Measurements from ENCODE around the gene WFDC2. TPM values are rescaled to one million over a fixed set of nuclear protein-coding genes. Genes with fewer than 3 reads are reported as not detected.

WFDC2 gene
- total and polyA plus RNA-seq, 2 of the 13 experiments (the other 11 are each of a cell fraction or from before 2014, with no cell fraction given) = 0.33 TPM; not detected in 1

DNA sequence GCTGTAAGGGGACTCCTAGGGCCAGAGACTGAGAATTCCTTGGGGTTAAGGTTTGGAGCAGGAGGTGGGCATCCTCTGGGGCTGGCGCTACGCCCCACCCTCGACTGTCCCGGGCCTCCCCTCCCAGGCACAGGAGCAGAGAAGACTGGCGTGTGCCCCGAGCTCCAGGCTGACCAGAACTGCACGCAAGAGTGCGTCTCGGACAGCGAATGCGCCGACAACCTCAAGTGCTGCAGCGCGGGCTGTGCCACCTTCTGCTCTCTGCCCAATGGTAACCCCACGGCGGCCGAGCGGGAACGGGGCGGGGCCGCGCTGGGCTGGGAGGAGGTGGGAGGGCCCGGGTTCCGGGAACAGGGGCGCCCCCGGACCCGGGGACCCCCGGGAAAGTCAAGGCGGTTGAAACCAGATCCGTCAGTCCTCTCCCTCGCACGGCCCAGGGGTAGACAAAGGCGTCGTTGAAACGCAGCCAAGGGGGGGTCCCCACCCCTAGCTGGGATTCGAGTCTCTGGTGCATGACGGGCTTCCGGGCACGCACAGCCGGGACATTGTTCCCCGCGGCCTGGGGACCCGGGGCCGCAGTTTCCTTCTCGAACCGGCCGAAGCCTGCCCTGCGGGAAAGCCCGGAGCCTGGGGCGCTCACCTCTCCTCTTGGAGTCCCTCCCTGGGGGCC lies 844 bp downstream of the WFDC2 start (continued):
- TF ChIP-seq, protein P1, sequence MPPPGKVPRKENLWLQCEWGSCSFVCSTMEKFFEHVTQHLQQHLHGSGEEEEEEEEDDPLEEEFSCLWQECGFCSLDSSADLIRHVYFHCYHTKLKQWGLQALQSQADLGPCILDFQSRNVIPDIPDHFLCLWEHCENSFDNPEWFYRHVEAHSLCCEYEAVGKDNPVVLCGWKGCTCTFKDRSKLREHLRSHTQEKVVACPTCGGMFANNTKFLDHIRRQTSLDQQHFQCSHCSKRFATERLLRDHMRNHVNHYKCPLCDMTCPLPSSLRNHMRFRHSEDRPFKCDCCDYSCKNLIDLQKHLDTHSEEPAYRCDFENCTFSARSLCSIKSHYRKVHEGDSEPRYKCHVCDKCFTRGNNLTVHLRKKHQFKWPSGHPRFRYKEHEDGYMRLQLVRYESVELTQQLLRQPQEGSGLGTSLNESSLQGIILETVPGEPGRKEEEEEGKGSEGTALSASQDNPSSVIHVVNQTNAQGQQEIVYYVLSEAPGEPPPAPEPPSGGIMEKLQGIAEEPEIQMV (CRISPR knock-in tag; IDR thresholded peaks at IDR 0.05; ENCODE audit: low read depth) = no peak
- TF ChIP-seq SNAI1 (CRISPR knock-in tag; IDR thresholded peaks at IDR 0.05; ENCODE audit: borderline replicate concordance) (no peak), ATF1 (CRISPR knock-in tag; IDR thresholded peaks at IDR 0.05) (no peak), ELF3 (CRISPR knock-in tag; IDR thresholded peaks at IDR 0.05) (0 out of 2 replicates have a peak, but pooled peaks have one; percentile 13), HOXA7 (CRISPR knock-in tag; IDR thresholded peaks at IDR 0.05) (no peak), NFE2L1 (CRISPR knock-in tag; IDR thresholded peaks at IDR 0.05; ENCODE audit: borderline replicate concordance) (no peak), HNRNPH1 (optimal IDR thresholded peaks at IDR 0.05; ENCODE audit: low read depth, low read length) (no peak), ZNF160 (CRISPR knock-in tag; IDR thresholded peaks at IDR 0.05) (no peak), ERF (CRISPR knock-in tag; IDR thresholded peaks at IDR 0.05) (no peak), ZNF619 (CRISPR knock-in tag; IDR thresholded peaks at IDR 0.05) (no peak), ZNF44 (CRISPR knock-in tag; IDR thresholded peaks at IDR 0.05) (no peak), ISX (CRISPR knock-in tag; conservative IDR thresholded peaks at IDR 0.05) (no peak), JARID2 (CRISPR knock-in tag; IDR thresholded peaks at IDR 0.05; ENCODE audit: insufficient replicate concordance) (no peak), MED1 (CRISPR knock-in tag; IDR thresholded peaks at IDR 0.05) (no peak), ZNF350 (CRISPR knock-in tag; IDR thresholded peaks at IDR 0.05; ENCODE audit: borderline replicate concordance, low read depth) (no peak), ZNF382 (CRISPR knock-in tag; IDR thresholded peaks at IDR 0.05; ENCODE audit: borderline replicate concordance) (no peak), ZNF773 (CRISPR knock-in tag; IDR thresholded peaks at IDR 0.05; ENCODE audit: borderline replicate concordance) (no peak), ATF7 (IDR thresholded peaks at IDR 0.05) (no peak), ATF7 (CRISPR knock-in tag; IDR thresholded peaks at IDR 0.05) (no peak), ZBTB7B (CRISPR knock-in tag; IDR thresholded peaks at IDR 0.05) (0 out of 2 replicates have a peak, but pooled peaks have one; percentile 15), ARHGAP35 (CRISPR knock-in tag; IDR thresholded peaks at IDR 0.05; ENCODE audit: borderline replicate concordance) (peak; percentile 72; the same call in 1 of the 2 replicates)
- TF ChIP-seq, protein P2, sequence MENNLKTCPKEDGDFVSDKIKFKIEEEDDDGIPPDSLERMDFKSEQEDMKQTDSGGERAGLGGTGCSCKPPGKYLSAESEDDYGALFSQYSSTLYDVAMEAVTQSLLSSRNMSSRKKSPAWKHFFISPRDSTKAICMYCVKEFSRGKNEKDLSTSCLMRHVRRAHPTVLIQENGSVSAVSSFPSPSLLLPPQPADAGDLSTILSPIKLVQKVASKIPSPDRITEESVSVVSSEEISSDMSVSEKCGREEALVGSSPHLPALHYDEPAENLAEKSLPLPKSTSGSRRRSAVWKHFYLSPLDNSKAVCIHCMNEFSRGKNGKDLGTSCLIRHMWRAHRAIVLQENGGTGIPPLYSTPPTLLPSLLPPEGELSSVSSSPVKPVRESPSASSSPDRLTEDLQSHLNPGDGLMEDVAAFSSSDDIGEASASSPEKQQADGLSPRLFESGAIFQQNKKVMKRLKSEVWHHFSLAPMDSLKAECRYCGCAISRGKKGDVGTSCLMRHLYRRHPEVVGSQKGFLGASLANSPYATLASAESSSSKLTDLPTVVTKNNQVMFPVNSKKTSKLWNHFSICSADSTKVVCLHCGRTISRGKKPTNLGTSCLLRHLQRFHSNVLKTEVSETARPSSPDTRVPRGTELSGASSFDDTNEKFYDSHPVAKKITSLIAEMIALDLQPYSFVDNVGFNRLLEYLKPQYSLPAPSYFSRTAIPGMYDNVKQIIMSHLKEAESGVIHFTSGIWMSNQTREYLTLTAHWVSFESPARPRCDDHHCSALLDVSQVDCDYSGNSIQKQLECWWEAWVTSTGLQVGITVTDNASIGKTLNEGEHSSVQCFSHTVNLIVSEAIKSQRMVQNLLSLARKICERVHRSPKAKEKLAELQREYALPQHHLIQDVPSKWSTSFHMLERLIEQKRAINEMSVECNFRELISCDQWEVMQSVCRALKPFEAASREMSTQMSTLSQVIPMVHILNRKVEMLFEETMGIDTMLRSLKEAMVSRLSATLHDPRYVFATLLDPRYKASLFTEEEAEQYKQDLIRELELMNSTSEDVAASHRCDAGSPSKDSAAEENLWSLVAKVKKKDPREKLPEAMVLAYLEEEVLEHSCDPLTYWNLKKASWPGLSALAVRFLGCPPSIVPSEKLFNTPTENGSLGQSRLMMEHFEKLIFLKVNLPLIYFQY (CRISPR knock-in tag; IDR thresholded peaks at IDR 0.05; ENCODE audit: borderline replicate concordance) = no peak
- TF ChIP-seq, protein P3, sequence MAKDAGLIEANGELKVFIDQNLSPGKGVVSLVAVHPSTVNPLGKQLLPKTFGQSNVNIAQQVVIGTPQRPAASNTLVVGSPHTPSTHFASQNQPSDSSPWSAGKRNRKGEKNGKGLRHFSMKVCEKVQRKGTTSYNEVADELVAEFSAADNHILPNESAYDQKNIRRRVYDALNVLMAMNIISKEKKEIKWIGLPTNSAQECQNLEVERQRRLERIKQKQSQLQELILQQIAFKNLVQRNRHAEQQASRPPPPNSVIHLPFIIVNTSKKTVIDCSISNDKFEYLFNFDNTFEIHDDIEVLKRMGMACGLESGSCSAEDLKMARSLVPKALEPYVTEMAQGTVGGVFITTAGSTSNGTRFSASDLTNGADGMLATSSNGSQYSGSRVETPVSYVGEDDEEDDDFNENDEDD (CRISPR knock-in tag; IDR thresholded peaks at IDR 0.05; ENCODE audit: borderline replicate concordance) = 0 out of 2 replicates have a peak, but pooled peaks have one; percentile 46
- TF ChIP-seq, protein P4, sequence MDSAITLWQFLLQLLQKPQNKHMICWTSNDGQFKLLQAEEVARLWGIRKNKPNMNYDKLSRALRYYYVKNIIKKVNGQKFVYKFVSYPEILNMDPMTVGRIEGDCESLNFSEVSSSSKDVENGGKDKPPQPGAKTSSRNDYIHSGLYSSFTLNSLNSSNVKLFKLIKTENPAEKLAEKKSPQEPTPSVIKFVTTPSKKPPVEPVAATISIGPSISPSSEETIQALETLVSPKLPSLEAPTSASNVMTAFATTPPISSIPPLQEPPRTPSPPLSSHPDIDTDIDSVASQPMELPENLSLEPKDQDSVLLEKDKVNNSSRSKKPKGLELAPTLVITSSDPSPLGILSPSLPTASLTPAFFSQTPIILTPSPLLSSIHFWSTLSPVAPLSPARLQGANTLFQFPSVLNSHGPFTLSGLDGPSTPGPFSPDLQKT (CRISPR knock-in tag; IDR thresholded peaks at IDR 0.05; ENCODE audit: borderline replicate concordance) = no peak

Data from HepG2 (cell line).